HG02642 (cell line): Measurements from ENCODE around the gene CHD8.

Source experiments
- ATAC-seq: cut with Tn5 transposase; IDR thresholded peaks from one replicate; pipeline ENCODE4 v1.9.1; 2021; ENCODE audit warnings: mild to moderate bottlenecking; ENCODE audit not compliant: unreplicated experiment, poor library complexity

Gene CHD8

DNA sequence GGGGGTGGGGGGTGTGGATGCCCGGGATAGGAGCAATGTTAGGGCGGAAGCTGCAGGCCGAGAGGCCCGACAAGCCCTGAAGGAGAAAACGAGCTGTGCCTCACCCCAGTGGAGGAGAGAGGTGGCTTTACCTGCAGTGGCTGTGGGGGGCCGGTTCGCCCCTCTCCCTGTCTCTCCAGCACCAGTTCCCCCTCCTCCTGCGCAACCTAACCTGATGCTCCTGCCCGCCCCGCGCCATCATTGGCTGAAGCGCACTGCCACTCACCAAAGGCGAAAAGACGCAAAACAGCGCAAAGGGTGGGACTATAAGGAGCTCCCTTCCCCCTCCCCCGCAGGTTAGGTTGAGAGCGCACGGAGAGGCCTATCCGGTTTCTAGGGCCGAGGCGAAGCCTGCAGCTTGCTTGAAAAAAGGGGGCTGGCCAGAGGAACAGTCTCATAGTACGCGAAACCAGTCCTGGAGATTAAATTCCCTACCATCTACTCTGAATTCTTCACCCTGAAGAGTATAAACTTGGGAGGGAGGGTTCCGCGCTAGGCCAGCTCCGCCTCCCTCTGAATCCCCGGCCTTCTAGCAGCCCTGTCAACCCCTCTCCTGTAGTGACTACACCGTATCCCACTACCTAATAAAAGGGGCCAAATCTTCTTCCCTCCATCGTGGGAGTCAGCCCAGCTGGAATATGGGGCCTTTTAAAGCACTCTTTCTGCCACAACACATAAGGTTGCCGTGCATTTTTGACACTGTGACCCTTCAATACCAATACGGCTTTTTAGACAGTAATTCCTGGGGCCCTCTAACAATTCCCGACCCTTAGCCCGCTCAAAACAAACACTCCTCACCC lies 18.6 kb downstream of the CHD8 start:
- ATAC-seq, result peak; percentile 99

DNA sequence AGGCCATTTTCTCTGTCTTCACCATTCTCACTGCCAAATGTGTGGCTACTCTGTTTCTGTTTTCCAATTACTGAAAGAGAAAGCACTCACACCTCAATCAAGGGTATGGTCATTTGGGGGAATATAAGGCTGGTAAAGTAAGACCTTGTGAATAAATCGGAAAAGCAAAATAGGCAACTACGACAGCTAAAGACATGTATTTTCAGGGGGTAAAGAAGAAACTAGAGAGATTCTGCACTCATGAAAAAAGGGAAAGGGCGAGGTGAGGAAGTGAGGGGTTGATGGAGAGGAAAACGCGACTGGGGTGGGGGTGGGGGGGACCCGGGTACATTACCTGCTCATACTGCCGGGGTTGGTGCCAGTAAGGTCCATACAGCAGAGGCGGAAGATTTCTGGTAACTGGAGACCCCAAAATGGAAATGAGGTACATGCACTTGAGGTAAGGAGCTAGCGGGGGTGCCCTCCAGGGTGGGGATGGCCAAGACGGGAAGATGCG lies 19.3 kb downstream of the CHD8 start:
- ATAC-seq, result no peak

DNA sequence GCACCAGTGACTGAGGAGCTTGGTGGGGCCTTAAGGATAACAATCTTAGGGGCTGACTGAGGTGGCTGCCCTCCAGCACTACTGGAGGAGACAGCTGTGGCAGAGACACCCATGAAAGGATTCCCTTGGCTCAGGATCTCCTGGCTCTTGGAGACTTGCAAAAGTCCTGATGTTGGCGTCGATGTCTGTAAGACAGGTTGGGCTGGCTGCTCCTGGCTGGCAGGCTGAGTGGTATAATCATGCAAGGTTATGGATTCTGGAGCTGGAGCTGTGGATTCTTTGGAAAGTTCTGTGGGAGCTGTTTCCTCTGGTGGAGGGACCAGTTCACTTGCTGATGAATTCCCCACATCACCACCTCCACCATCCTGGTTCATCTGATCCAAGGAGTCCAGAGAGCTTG lies 24.8 kb downstream of the CHD8 start:
- ATAC-seq, result no peak

DNA sequence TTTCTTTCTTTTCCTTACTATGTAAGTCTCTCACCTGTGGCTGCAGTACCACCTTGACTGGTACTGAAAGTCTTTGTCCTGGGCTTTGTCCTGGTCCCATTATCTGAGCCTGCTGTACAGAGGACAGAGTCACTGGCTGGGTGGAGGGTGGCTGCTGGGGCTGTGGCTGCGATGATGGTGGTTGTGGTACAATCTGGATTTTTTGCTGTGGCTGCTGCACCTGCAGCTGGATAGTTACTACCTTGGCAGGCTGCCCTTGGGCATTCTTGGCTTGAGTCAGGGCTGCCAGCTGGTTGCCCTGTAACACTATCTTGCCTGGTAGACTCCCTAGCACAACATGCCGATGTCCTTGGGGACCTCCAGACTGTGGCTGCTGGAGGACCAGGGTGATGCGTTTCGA lies 27.0 kb downstream of the CHD8 start:
- ATAC-seq, result no peak

DNA sequence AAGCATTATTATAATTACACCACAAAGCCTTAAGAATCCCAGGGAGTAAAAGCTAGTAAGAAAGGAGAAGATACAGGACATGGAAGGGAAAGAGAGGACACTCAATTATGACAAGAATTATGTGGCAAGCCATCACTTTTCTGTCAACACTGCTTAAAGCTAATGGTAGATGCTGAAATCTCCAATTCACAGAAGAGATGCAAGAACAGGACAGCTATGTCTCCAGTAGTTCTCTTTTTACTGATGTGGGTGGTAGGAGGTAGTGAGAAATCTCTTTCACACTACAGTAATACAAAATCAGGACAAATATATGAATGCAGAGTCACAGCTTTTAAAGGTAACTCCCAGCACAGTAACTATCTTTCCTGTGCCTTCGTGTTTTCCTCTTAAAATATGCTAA lies 29.2 kb downstream of the CHD8 start:
- ATAC-seq, result no peak

DNA sequence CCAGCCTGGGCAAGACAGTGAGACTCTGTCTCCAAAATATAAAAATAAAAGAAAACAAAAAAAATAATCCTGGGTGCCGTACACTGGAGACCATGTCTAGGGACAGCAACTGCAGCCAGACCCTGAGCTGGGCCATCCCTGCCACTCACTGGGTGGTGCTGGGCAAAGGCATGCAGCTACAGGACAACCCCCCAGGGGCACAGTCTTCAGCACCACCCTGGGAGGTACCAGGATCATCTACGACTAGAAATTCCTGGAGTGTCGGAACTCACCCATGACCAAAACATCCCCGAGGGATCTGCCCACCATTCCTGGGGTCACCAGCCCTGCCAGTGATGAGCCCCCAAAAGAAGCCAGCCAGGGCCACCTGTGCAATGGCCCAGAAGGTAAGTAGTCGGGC lies 36.4 kb downstream of the CHD8 start:
- ATAC-seq, result no peak

DNA sequence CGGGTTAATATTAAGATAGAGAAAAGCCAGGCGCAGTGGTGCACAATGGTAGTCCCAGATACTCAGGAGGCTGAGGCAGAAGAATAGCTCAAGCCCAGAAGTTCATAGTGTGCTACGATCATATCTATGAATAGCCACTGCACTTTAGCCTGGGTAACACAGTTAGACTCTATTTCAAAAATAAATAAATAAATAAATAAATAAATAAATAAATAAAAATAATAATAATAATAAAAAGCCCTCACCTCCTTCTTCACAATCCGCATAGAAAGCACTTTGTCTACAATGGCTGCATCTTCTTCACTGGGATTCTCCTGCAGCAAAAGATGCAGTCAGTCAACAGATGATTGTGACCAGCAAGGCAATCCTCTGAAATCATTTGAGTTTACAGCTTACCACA lies 40.6 kb downstream of the CHD8 start:
- no peak for ATAC-seq

DNA sequence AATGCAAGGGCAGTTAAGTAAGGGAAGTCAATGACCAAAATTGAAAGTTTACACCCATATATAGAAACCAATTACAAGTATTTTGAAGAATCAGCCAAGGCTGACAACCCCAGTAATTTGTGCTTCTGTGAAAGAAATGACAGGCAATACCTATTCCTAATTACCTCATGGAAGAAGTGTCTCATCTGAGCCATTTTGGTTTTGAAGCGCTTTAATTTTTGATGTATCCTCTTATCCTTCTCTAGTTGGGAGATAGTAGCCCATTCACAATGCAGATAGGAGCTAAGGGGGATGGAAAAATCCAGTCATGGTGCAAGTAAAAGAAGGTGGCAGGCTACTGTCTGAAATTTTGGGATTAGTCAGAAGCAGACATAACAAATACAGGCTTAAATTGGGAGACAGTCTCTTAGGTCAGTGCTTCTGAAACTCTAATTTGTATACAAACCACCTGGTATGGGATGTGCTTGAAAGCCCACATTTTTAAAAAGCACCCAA lies 41.7 kb downstream of the CHD8 start:
- no peak for ATAC-seq

DNA sequence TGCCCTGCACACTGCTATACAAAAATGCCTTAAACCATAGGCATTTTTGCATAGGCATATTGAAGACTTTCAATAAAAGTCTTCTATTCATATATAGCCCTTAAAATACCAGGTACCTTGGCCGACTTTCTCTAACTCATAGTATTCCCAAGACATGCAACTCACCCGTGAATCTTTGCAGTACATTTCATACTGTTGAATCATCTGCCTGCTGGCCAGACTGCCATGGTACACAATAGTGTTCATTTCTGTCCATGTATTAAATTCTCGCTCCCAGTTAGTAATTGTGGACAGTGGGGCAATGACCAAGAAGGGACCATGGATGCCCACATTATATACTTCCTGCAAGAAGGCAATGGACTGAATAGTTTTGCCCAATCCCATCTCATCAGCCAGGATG lies 47.8 kb downstream of the CHD8 start:
- ATAC-seq, result no peak

DNA sequence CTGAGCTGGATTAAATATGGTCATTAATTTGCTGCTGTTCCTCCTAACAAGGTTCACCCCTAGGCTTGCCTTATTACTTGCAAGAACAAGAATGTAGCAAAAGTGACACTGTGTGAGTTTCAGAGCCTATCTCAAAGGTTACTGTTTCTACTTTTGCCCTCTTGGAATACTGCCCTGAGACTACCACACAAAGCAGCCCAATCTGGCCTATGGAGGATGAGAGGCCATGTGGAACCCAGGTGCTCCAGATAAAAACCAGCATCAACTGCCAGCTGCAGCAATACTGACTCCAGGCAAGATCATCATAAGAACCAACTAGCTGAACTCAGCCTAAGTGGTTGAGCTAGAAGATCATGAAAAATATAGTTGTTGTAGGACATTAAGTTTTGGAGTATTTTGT lies 49.7 kb downstream of the CHD8 start:
- no peak for ATAC-seq

DNA sequence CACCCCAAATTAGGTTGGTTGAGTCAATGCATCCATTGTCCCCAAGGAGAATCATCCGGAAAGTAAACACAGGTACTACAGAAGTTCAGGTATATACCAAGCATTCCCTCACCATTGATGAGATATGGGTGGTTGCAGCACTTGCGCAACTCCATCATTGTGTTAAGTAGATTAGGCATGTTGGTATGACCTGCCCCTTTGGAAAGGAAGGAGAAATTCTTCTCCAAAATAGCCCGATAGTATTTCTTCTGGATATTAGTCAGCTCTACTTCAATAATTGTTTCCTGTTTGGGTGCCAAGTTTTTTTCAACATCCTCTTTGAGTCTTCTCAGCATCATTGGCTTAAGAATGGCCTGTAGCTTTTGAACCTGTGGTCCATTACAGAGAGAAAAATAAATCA lies 50.8 kb downstream of the CHD8 start:
- no peak for ATAC-seq

DNA sequence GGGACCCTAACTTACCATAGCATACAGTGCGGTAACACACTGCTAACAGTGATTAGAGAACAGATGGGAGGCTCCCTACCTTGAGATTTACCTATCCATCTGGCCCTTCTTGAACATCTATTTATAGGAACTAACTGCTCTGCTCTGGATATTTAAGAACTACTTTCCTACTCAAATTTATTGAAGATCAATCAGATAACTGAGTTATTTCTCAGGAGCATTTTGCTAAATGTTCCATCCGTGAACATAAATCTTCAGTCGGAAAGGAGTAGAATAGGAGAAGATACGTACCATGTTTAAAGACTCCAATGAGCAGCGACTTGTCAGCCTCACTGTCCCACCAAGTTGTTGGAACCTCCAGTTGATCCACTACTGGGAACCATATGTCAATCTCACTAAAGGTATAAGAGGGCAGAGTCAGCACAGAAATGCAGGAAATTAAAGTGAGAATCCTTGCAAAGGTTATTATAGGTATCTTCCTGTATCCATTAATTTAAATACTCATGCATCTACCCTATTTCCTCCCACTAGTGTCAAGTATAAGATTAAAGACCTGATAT lies 56.5 kb downstream of the CHD8 start:
- ATAC-seq, result no peak

DNA sequence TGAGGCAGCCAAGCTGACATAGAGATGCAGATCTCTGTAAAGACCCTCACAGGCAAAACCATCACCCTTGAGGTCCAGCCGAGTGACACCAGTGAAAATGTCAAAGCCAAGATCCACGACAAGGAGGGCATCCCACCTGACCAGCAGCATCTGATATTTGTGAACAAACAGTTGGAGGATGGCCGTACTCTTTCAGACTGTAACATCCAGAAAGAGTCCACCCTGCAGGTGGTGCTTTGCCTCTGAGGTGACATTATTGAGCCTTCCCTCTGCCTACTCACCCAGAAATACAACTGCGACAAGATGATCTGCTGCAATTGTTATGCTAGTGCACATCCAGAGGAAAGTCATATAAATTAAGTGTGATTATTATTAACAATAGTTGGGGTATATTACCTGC lies 57.0 kb downstream of the CHD8 start:
- no peak for ATAC-seq

DNA sequence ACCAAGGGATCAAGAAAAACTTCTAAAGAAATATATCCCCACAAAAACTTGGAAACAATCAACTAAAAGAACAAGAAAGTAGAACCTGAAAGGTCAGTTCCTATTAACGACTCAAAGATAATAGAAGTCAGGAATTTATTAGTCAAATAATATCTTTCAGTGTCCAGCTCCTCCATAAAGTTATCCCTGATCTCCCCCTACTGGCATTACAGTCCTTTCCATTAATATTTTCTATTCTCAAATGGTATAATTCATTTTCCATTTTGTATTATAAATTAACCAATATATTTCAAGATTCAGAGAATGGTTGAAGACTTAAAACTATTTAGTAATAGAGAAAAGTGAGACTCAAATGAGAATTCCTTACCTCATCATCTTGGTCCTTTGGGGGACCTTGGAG lies 60.5 kb downstream of the CHD8 start:
- no peak for ATAC-seq

DNA sequence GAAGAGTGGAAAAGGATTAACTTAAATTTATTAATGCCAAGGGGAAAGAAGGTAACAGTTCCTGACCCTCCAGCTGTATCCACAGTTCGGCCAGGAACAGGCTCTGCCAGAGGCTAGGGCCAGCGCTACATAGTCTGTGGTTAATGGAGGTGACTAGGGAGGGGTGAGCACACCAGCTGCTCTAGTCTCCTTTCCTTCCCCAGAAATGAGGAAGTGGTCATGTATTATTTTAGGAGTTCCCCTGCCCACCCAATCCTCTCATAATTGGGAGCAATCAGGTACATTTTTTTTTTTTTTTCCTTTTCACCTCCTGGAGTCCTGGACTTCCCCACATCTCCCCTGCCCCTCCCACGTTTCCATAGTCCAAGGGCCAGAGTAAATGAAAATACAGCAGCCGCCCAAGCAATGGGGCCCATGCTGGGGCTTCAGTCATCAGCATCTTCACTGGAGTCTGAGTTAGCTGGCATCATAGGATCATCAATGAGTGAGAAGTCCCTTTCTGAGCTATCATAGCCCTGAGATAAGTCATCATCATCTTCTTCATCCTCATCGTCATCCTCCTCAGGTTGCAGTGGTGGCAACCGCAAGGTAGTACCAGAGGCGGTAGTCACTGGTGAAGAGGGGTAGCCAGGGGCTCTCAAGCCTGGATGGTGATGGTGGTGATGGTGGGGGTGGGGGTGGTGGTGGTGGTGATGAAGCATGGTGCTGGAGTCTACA lies 70.6 kb downstream of the CHD8 start:
- no peak for ATAC-seq

DNA sequence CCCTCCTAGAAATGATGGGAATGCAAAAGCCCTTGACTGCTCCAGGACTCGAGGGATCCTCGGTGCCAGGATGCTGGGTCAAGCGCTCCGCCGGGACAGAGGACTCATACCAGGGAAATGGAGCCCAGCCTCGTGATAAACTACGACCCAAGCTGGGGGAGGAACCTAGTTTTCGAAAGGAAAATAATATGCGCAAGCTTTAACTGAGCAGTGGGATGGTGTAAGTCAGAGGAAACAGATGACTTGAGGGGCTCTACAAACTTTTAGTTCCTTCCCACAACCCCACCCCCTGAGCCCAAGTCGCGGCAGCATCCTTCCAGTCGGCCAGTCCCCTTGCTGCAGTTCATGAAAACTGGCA lies 71.5 kb downstream of the CHD8 start:
- peak; percentile 37 for ATAC-seq

DNA sequence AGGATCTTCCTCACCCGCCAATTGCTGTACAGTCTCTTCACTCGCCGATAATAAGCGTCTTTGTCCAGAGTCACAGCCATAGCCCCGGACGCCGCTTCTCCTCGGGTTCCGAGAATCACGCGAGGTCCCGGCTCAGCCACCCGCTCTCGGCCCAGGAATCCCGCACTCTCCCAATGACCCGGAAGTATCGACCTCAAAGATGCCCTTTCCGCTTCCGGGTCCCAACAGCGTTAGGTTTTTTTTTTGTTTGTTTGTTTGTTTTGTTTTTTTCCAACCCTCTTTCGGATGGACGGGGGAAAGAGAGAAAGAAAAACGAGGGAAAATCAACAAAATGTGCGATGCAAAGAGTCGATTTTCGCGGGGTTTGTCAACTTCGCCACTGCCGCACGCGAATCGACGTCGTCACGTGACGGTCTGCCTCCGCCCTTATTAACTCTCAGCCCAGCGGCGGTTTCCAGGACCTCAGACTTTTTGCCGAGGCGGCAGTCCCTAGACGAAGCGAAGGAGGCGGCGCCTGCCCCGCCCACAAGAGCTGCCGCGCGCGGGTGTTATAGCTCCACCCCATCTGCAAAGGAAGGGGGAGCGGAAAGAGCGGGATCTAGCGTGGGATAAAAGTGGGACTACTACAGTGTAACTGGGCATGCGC lies 72.0 kb downstream of the CHD8 start, which contains the start of gene SUPT16H:
TSS of gene SUPT16H (minus strand) at position 172 of the 646 bp plus-strand sequence. CDS start at position 80, 92 bp downstream.
- peak; percentile 92 for ATAC-seq

DNA sequence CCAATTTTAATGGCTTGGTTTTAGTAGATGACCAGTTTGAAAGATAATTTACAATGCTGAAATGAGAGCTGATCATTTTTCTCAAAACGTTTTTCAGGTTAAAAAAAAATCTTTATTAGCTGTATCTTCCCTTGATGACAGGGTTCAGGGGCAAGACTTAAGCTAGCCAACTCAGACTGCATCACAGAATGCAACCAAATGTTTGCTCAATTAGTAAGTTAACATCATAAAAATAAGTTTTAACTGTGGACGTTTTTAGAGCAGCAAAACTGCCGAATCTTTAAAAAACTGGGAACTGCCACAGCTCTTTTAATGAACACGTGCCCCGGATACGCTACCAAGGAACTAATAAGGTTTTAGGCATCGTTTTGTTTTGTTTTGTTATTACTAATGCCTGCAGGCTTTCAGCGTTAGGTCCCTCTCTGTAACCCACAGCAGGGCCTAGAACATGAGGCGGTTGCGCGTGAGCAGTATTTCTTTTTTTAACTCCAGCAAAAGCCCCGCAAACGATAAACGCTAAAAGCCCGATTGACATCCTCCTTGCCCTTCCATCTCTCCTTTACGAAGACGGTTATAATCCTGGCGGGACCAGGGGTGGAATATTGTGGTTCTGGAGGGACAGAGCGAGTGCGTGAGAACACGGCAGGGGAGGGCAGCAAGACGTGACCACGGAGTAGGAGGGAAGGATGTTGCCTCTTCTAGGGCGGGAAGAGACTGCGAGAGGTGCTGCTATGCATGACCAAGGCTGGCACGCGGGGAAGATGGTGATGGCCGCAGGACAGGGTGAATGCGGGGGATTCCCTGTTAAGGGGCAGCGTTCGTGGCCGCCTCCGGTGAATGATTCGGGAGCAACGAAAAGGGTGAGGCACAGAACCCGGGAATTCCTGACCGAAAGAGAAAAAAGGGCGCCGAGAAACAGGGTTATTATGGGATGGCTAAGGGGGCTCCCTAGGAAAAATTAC lies 72.8 kb downstream of the CHD8 start:
- ATAC-seq, result no peak

DNA sequence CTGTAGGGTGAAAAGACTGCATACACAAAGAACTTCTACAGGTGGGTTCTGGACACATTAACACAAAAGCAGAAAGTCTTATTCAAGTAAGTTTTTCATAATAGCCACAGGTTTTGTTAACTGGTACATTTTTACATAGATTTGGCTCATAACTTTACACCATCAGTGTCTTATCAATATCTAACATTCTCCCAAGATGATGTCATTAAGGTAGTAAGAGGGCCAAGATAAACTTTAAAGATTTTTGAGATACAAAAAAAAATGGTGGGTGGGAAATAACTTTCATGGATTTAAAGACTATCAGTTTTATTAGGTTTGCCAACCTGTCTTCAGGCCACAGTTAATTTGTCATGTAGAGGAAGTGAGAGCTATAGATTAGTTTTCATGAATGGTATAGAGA lies 73.8 kb downstream of the CHD8 start:
- ATAC-seq, result no peak

DNA sequence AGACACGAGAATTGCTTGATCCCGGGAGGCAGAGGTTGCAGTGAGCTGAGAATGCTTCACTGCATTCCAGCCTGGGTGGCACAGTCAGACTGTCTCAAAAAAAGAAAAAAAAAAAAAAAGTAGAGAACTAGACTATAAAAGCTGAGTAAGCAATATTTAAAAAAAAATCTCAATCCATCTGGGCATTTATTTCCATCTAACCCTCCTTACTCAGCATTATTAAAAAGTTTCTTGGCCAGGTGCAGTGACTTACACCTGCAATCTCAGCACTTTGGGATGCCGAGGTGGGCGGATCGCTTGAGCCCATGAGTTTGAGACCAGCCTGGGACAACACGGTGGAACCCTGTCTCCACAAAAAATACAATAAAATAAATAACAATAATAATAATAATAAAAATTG lies 76.6 kb downstream of the CHD8 start:
- ATAC-seq, result no peak
